HepG2 (cell line): Measurements from ENCODE around the gene CLIP2. TPM values are rescaled to one million over a fixed set of nuclear protein-coding genes. Genes with fewer than 3 reads are reported as not detected.
A peak's percentile ranks its signal among the peaks of the same experiment; 100 is the strongest.

Experiments
- GATAD1 ChIP-seq: IDR thresholded peaks from 2 replicates; pipeline ENCODE4 v1.6.1; 2016; ENCODE audit warnings: missing genetic modification reagents, missing compliant biosample characterization
- GFI1 ChIP-seq: sonication (generic); formaldehyde crosslinking; IDR thresholded peaks from 2 replicates; pipeline ENCODE4 v1.5.0; 2020; ENCODE audit warnings: missing genetic modification reagents, mild to moderate bottlenecking, borderline replicate concordance
- NCOA1 ChIP-seq: sonication (generic); formaldehyde crosslinking; IDR thresholded peaks from 2 replicates; pipeline ENCODE4 v1.9.0; 2021; ENCODE audit warnings: missing genetic modification reagents
- NFATC3 ChIP-seq: sonication (generic); formaldehyde crosslinking; IDR thresholded peaks from 2 replicates; pipeline ENCODE4 v1.5.1; 2020; ENCODE audit warnings: mild to moderate bottlenecking, missing genetic modification reagents
- NR2F6 ChIP-seq, 2 experiments: IDR thresholded peaks; 2 replicates each; pipeline ENCODE4 v1.6.1; 2016; ENCODE audit warnings: antibody characterized with exemption in 1 of 2, mild to moderate bottlenecking in 1 of 2
- POLR2AphosphoS5 ChIP-seq: IDR thresholded peaks from 2 replicates; pipeline ENCODE4 v1.6.1; 2012; ENCODE audit warnings: low read depth, low read length
- RARA ChIP-seq: IDR thresholded peaks from 2 replicates; pipeline ENCODE4 v1.6.1; 2016; ENCODE audit warnings: missing genetic modification reagents, missing compliant biosample characterization
- TARDBP ChIP-seq: sonication (generic); formaldehyde crosslinking; IDR thresholded peaks from 2 replicates; pipeline ENCODE4 v1.8.0; 2022; ENCODE audit warnings: mild to moderate bottlenecking, missing genetic modification reagents
- ZFY ChIP-seq: sonication (generic); formaldehyde crosslinking; IDR thresholded peaks from 2 replicates; pipeline ENCODE4 v1.4.0; 2020; ENCODE audit warnings: missing genetic modification reagents
- ZNF205 ChIP-seq: IDR thresholded peaks from 2 replicates; pipeline ENCODE4 v1.6.1; 2018; ENCODE audit warnings: missing biosample characterization, missing genetic modification reagents
- polyA plus RNA-seq, 8 experiments: library from polyadenylated mRNA; depleted of rRNA in 3 of 8; stranded (reverse) in 7 of 8; unstranded in 1 of 8; fragments of >200 nt; fragmentation: Illumina TruSeq in 4 of 8; extraction: Trizol in 4 of 8; gene quantifications; 2 replicates each; pipeline versions ENCODE4 v1.2.1 to v1.2.3, GENCODE V29; 2011 to 2016; ENCODE audit warnings: low read depth in 4 of 8, missing spikeins in 1 of 8, mixed read lengths in 1 of 8; ENCODE audit not compliant: insufficient read depth in 1 of 8
- total RNA-seq, 5 experiments: library from RNA; depleted of rRNA; stranded (reverse); fragments of >200 nt; fragmentation: Illumina TruSeq; extraction: Trizol; gene quantifications; 2 replicates each; pipeline ENCODE4 v1.2.3, GENCODE V29; 2016; ENCODE audit warnings: low read depth in 1 of 5
- TF ChIP-seq, protein P1 (sequence below): IDR thresholded peaks from 2 replicates; pipeline ENCODE4 v1.6.1; 2016; ENCODE audit warnings: low read depth, control low read depth
- TF ChIP-seq, protein P2 (sequence below): sonication (generic); formaldehyde crosslinking; IDR thresholded peaks from 2 replicates; pipeline ENCODE4 v1.5.1; 2020; ENCODE audit warnings: mild to moderate bottlenecking, moderate library complexity, missing genetic modification reagents
- TF ChIP-seq, protein P3 (sequence below): sonication (generic); formaldehyde crosslinking; IDR thresholded peaks from 2 replicates; pipeline ENCODE4 v1.5.0; 2020; ENCODE audit warnings: missing genetic modification reagents
- TF ChIP-seq, protein P4 (sequence below): sonication (generic); formaldehyde crosslinking; IDR thresholded peaks from 2 replicates; pipeline ENCODE4 v1.5.1; 2020; ENCODE audit warnings: mild to moderate bottlenecking, missing genetic modification reagents, borderline replicate concordance
- TF ChIP-seq, protein P5 (sequence below), 2 experiments: sonication (generic) in 1 of 2; formaldehyde crosslinking in 1 of 2; IDR thresholded peaks; 2 replicates each; pipeline versions ENCODE4 v1.5.1 to v1.6.1; 2011 to 2020; ENCODE audit warnings: borderline replicate concordance in 1 of 2, low read depth in 1 of 2, low read length in 1 of 2, mild to moderate bottlenecking in 1 of 2, missing genetic modification reagents in 1 of 2, moderate library complexity in 1 of 2
- TF ChIP-seq, protein P6 (sequence below): sonication (generic); formaldehyde crosslinking; IDR thresholded peaks from 2 replicates; pipeline ENCODE4; 2020; ENCODE audit warnings: missing genetic modification reagents, mild to moderate bottlenecking, borderline replicate concordance

The CLIP2 gene
- total and polyA plus RNA-seq, 2 of the 13 experiments (the other 11 are each of a cell fraction or from before 2014, with no cell fraction given) = 6.5 to 17.4 TPM

DNA sequence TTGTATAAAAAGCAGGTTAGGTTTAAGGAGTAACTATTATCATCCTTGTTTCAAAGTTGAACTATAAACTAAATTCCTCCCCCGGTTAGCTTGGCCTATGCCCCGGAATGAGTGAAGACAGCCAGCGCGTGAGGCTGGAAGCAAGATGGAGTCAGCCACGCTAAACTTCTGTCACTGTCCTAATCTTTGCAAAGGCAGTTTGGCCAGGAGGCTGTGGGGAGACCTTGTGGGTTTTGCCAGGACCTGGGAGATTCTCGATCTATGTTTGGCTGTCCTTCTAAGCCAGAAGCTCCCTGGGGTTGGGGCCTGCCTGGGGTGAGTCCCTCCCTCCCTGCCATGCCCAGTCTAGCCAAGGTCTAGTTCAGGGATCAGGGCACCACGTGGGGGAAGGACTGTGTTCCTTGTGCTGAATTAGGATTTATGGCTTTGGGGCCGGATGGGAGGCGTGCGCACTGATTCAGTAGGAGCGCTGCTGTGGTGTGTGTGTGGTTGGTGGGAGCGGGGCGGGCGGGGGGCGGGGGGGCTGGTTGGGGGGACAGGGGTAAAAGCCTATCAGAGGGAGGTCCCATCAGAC is 163.6 kb downstream of the CLIP2 start (continued):
- TF ChIP-seq, protein P1, sequence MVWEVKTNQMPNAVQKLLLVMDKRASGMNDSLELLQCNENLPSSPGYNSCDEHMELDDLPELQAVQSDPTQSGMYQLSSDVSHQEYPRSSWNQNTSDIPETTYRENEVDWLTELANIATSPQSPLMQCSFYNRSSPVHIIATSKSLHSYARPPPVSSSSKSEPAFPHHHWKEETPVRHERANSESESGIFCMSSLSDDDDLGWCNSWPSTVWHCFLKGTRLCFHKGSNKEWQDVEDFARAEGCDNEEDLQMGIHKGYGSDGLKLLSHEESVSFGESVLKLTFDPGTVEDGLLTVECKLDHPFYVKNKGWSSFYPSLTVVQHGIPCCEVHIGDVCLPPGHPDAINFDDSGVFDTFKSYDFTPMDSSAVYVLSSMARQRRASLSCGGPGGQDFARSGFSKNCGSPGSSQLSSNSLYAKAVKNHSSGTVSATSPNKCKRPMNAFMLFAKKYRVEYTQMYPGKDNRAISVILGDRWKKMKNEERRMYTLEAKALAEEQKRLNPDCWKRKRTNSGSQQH (CRISPR knock-in tag) = no peak; the same call in 1 of the 2 replicates
- TF ChIP-seq NCOA1 = peak; percentile 76; the same call in 1 of the 2 replicates
- peak; percentile 5; the same call in 1 of the 2 replicates for TF ChIP-seq GFI1
- TF ChIP-seq NFATC3 (CRISPR knock-in tag) = 0 out of 2 replicates have a peak, but pooled peaks have one; percentile 47
- TF ChIP-seq, protein P2, sequence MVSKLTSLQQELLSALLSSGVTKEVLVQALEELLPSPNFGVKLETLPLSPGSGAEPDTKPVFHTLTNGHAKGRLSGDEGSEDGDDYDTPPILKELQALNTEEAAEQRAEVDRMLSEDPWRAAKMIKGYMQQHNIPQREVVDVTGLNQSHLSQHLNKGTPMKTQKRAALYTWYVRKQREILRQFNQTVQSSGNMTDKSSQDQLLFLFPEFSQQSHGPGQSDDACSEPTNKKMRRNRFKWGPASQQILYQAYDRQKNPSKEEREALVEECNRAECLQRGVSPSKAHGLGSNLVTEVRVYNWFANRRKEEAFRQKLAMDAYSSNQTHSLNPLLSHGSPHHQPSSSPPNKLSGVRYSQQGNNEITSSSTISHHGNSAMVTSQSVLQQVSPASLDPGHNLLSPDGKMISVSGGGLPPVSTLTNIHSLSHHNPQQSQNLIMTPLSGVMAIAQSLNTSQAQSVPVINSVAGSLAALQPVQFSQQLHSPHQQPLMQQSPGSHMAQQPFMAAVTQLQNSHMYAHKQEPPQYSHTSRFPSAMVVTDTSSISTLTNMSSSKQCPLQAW = no peak
- TF ChIP-seq GATAD1 (CRISPR knock-in tag) = 0 out of 2 replicates have a peak, but pooled peaks have one; percentile 1
- TF ChIP-seq, protein P3, sequence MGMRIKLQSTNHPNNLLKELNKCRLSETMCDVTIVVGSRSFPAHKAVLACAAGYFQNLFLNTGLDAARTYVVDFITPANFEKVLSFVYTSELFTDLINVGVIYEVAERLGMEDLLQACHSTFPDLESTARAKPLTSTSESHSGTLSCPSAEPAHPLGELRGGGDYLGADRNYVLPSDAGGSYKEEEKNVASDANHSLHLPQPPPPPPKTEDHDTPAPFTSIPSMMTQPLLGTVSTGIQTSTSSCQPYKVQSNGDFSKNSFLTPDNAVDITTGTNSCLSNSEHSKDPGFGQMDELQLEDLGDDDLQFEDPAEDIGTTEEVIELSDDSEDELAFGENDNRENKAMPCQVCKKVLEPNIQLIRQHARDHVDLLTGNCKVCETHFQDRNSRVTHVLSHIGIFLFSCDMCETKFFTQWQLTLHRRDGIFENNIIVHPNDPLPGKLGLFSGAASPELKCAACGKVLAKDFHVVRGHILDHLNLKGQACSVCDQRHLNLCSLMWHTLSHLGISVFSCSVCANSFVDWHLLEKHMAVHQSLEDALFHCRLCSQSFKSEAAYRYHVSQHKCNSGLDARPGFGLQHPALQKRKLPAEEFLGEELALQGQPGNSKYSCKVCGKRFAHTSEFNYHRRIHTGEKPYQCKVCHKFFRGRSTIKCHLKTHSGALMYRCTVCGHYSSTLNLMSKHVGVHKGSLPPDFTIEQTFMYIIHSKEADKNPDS (CRISPR knock-in tag) = 0 out of 2 replicates have a peak, but pooled peaks have one; percentile 28
- TF ChIP-seq ZNF205 (CRISPR knock-in tag) = 0 out of 2 replicates have a peak, but pooled peaks have one; percentile 8
- peak; percentile 25; the same call in 1 of the 2 replicates for TF ChIP-seq RARA (CRISPR knock-in tag)
- TF ChIP-seq, protein P4, sequence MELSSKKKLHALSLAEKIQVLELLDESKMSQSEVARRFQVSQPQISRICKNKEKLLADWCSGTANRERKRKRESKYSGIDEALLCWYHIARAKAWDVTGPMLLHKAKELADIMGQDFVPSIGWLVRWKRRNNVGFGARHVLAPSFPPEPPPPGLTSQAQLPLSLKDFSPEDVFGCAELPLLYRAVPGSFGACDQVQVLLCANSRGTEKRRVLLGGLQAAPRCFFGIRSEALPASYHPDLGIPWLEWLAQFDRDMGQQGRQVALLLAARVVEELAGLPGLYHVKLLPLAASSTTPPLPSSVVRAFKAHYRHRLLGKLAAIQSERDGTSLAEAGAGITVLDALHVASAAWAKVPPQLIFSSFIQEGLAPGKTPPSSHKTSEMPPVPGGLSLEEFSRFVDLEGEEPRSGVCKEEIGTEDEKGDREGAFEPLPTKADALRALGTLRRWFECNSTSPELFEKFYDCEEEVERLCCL (CRISPR knock-in tag) = no peak
- TF ChIP-seq TARDBP (CRISPR knock-in tag) = no peak
- TF ChIP-seq, protein P5, sequence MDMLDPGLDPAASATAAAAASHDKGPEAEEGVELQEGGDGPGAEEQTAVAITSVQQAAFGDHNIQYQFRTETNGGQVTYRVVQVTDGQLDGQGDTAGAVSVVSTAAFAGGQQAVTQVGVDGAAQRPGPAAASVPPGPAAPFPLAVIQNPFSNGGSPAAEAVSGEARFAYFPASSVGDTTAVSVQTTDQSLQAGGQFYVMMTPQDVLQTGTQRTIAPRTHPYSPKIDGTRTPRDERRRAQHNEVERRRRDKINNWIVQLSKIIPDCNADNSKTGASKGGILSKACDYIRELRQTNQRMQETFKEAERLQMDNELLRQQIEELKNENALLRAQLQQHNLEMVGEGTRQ (IDR thresholded peaks at IDR 0.05; ENCODE audit: low read depth, low read length) = peak; percentile 26; the same call in 1 of the 2 replicates
- TF ChIP-seq, protein P5 (CRISPR knock-in tag; IDR thresholded peaks at IDR 0.05; ENCODE audit: borderline replicate concordance) = no peak; the same call in 1 of the 2 replicates
- TF ChIP-seq ZFY (CRISPR knock-in tag) = peak; percentile 13; the same call in 1 of the 2 replicates
- TF ChIP-seq NR2F6 (IDR thresholded peaks at IDR 0.05) = 0 out of 2 replicates have a peak, but pooled peaks have one; percentile 16
- TF ChIP-seq NR2F6 (CRISPR knock-in tag; IDR thresholded peaks at IDR 0.05) = no peak
- TF ChIP-seq POLR2AphosphoS5 = 0 out of 2 replicates have a peak, but pooled peaks have one; percentile 37
- TF ChIP-seq, protein P6, sequence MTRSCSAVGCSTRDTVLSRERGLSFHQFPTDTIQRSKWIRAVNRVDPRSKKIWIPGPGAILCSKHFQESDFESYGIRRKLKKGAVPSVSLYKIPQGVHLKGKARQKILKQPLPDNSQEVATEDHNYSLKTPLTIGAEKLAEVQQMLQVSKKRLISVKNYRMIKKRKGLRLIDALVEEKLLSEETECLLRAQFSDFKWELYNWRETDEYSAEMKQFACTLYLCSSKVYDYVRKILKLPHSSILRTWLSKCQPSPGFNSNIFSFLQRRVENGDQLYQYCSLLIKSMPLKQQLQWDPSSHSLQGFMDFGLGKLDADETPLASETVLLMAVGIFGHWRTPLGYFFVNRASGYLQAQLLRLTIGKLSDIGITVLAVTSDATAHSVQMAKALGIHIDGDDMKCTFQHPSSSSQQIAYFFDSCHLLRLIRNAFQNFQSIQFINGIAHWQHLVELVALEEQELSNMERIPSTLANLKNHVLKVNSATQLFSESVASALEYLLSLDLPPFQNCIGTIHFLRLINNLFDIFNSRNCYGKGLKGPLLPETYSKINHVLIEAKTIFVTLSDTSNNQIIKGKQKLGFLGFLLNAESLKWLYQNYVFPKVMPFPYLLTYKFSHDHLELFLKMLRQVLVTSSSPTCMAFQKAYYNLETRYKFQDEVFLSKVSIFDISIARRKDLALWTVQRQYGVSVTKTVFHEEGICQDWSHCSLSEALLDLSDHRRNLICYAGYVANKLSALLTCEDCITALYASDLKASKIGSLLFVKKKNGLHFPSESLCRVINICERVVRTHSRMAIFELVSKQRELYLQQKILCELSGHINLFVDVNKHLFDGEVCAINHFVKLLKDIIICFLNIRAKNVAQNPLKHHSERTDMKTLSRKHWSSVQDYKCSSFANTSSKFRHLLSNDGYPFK (CRISPR knock-in tag) = peak; percentile 41; the same call in 1 of the 2 replicates
